Liver (tissue), 9 donors: ENCODE measurements around the gene TMEM86A. TPM values are rescaled to one million over a fixed set of nuclear protein-coding genes. Genes with fewer than 3 reads are reported as not detected.
"Not testable (repeated sequence)": the region's sequence is repeated elsewhere in the genome, so short reads cannot be mapped to it uniquely, and the experiment has no call there.

Source experiments
- DNase-seq: peaks from one replicate; pipeline ENCODE4 v3.0.0-alpha.2; 2017; ENCODE audit warnings: low spot score
- H3K27ac ChIP-seq, 2 donors: one replicate each; pipeline ENCODE4 v1.7.0; 2013; ENCODE audit warnings: inconsistent platforms in 2 of 2, low read length in 2 of 2, control low read depth in 1 of 2, low read depth in 1 of 2, mild to moderate bottlenecking in 1 of 2
- H3K27me3 ChIP-seq, 4 donors: one replicate each; pipeline versions ENCODE4 v1.6.1 to v1.7.0; 2013; ENCODE audit warnings: low read length in 3 of 4, inconsistent platforms in 1 of 4, mild to moderate bottlenecking in 1 of 4, moderate library complexity in 1 of 4; ENCODE audit not compliant: control insufficient read depth in 4 of 4, insufficient read depth in 4 of 4
- H3K36me3 ChIP-seq, 4 donors: one replicate each; pipeline versions ENCODE4 v1.6.1 to v1.7.0; 2013; ENCODE audit warnings: low read length in 3 of 4, mild to moderate bottlenecking in 3 of 4, low read depth in 1 of 4, moderate library complexity in 1 of 4; ENCODE audit not compliant: control insufficient read depth in 4 of 4, insufficient read depth in 3 of 4
- H3K4me1 ChIP-seq, 4 donors: one replicate each; pipeline versions ENCODE4 v1.6.1 to v1.7.0; 2013; ENCODE audit warnings: low read length in 3 of 4, mild to moderate bottlenecking in 3 of 4, moderate library complexity in 1 of 4; ENCODE audit not compliant: control insufficient read depth in 4 of 4, insufficient read depth in 4 of 4
- H3K4me3 ChIP-seq, 3 donors: one replicate each; pipeline versions ENCODE4 v1.6.1 to v1.7.0; 2013; ENCODE audit warnings: low read length in 3 of 3, control low read depth in 1 of 3, low read depth in 1 of 3, mild to moderate bottlenecking in 1 of 3
- H3K9ac ChIP-seq, 2 donors: one replicate each; pipeline ENCODE4 v1.7.0; 2013; ENCODE audit warnings: low read length in 2 of 2, mild to moderate bottlenecking in 2 of 2, moderate library complexity in 2 of 2, control low read depth in 1 of 2, low read depth in 1 of 2
- H3K9me3 ChIP-seq, 4 donors: one replicate each; pipeline versions ENCODE4 v1.6.1 to v1.7.0; 2013; ENCODE audit warnings: low read length in 3 of 4; ENCODE audit not compliant: control insufficient read depth in 4 of 4
- FOXA2 ChIP-seq: IDR thresholded peaks from 2 replicates; pipeline ENCODE4 v1.6.1; 2016; ENCODE audit warnings: antibody characterized with exemption
- GABPA ChIP-seq, 2 donors: IDR thresholded peaks in 1 of 2; conservative IDR thresholded peaks in 1 of 2; 2 replicates each; pipeline ENCODE4 v1.6.1; 2016; ENCODE audit warnings: antibody characterized with exemption in 2 of 2, mild to moderate bottlenecking in 1 of 2, moderate library complexity in 1 of 2
- HNF4G ChIP-seq: IDR thresholded peaks from 2 replicates; pipeline ENCODE4 v1.6.1; 2016; ENCODE audit warnings: antibody characterized with exemption
- JUND ChIP-seq, 2 donors: IDR thresholded peaks; 2 replicates each; pipeline ENCODE4 v1.6.1; 2016; ENCODE audit warnings: antibody characterized with exemption in 2 of 2
- NR2F2 ChIP-seq: IDR thresholded peaks from 2 replicates; pipeline ENCODE4 v1.6.1; 2016; ENCODE audit warnings: antibody characterized with exemption
- RXRA ChIP-seq, 2 donors: IDR thresholded peaks; 2 replicates each; pipeline ENCODE4 v1.6.1; 2017 to 2018; ENCODE audit warnings: antibody characterized with exemption in 2 of 2, mild to moderate bottlenecking in 1 of 2
- YY1 ChIP-seq: IDR thresholded peaks from 2 replicates; pipeline ENCODE4 v1.6.1; 2016; ENCODE audit warnings: antibody characterized with exemption, mild to moderate bottlenecking
- WGBS: extraction: QIAGEN DNeasy Blood & Tissue Kit; methylation state at CpG from one replicate; pipeline ENCODE4 v1.1.7; 2013; 5-methylcytosine and 5-hydroxymethylcytosine counted together
- polyA plus RNA-seq, 2 donors: library from polyadenylated mRNA; stranded (reverse) in 1 of 2; unstranded in 1 of 2; fragments of 200-250 nt in 1 of 2; fragments of >200 nt in 1 of 2; fragmentation: Nextera tagmentation in 1 of 2; extraction: Ambion mirVana in 1 of 2; gene quantifications; one replicate each; pipeline versions ENCODE4 v1.2.1 to v1.2.3, GENCODE V29; 2013 to 2015
- total RNA-seq, 2 donors: library from RNA; depleted of rRNA; stranded (reverse); fragments of >200 nt; gene quantifications; one replicate each; pipeline ENCODE4 v1.2.3, GENCODE V29; 2014
- TF ChIP-seq, protein P1 (sequence below): IDR thresholded peaks from 2 replicates; pipeline ENCODE4 v1.6.1; 2016; ENCODE audit warnings: antibody characterized with exemption
- TF ChIP-seq, protein P2 (sequence below): IDR thresholded peaks from 2 replicates; pipeline ENCODE4 v1.6.1; 2016; ENCODE audit warnings: antibody characterized with exemption, mild to moderate bottlenecking
- donor health status: healthy.
- donor health status: healthy.
- donor health status: healthy.
- donor health status: healthy.
- donor health status: healthy.

The TMEM86A gene
- total and polyA plus RNA-seq, 4 donors = 1.8 to 2.7 (median 2.0) TPM

DNA sequence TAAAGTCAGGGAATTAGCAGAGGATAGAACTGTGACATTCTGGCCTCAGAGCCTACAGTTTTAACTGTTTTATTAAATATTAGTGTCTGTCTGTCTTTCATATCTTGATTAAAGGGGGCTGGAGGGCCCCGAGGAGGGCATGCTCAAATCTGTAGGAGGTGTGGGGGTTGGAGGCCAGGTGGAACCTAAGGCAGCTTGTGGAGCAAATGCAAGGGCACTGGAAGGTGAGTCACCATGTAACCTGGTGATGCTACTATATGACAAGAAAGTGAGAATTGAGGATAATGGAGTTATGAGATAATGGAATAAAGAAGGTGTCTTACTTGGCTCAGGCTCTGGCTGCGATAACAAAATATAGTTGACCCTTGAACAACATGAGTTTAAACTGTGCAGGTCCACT, 27.3 kb upstream of the TMEM86A start:
- DNase-seq = no peak
- Histone ChIP-seq H3K27ac (no peak overlapping the region), H3K9ac (no peak overlapping the region), H3K4me3 (no peak overlapping the region), H3K9me3 (no peaks in the 10 kb centered on the region), H3K27me3 (no peaks in the 10 kb centered on the region), H3K4me1 (peaks cover 0 to 1% (median 0%) of the 10 kb centered on the region in 4 donors), H3K36me3 (no peaks in the 10 kb centered on the region)
- TF ChIP-seq RXRA (IDR thresholded peaks at IDR 0.05) (no peak), NR2F2 (no peak), FOXA2 (no peak), YY1 (no peak), HNF4G (no peak), JUND (IDR thresholded peaks at IDR 0.05) (no peak), GABPA (IDR thresholded peaks at IDR 0.05 in 1 of 2, conservative IDR thresholded peaks at IDR 0.05 in 1 of 2) (no peak)
- TF ChIP-seq, protein P1, sequence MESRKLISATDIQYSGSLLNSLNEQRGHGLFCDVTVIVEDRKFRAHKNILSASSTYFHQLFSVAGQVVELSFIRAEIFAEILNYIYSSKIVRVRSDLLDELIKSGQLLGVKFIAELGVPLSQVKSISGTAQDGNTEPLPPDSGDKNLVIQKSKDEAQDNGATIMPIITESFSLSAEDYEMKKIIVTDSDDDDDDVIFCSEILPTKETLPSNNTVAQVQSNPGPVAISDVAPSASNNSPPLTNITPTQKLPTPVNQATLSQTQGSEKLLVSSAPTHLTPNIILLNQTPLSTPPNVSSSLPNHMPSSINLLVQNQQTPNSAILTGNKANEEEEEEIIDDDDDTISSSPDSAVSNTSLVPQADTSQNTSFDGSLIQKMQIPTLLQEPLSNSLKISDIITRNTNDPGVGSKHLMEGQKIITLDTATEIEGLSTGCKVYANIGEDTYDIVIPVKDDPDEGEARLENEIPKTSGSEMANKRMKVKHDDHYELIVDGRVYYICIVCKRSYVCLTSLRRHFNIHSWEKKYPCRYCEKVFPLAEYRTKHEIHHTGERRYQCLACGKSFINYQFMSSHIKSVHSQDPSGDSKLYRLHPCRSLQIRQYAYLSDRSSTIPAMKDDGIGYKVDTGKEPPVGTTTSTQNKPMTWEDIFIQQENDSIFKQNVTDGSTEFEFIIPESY = no peak
- TF ChIP-seq, protein P2, sequence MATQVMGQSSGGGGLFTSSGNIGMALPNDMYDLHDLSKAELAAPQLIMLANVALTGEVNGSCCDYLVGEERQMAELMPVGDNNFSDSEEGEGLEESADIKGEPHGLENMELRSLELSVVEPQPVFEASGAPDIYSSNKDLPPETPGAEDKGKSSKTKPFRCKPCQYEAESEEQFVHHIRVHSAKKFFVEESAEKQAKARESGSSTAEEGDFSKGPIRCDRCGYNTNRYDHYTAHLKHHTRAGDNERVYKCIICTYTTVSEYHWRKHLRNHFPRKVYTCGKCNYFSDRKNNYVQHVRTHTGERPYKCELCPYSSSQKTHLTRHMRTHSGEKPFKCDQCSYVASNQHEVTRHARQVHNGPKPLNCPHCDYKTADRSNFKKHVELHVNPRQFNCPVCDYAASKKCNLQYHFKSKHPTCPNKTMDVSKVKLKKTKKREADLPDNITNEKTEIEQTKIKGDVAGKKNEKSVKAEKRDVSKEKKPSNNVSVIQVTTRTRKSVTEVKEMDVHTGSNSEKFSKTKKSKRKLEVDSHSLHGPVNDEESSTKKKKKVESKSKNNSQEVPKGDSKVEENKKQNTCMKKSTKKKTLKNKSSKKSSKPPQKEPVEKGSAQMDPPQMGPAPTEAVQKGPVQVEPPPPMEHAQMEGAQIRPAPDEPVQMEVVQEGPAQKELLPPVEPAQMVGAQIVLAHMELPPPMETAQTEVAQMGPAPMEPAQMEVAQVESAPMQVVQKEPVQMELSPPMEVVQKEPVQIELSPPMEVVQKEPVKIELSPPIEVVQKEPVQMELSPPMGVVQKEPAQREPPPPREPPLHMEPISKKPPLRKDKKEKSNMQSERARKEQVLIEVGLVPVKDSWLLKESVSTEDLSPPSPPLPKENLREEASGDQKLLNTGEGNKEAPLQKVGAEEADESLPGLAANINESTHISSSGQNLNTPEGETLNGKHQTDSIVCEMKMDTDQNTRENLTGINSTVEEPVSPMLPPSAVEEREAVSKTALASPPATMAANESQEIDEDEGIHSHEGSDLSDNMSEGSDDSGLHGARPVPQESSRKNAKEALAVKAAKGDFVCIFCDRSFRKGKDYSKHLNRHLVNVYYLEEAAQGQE = no peak
- WGBS = 90% methylated on average over 2 of the region's 2 CpGs

DNA sequence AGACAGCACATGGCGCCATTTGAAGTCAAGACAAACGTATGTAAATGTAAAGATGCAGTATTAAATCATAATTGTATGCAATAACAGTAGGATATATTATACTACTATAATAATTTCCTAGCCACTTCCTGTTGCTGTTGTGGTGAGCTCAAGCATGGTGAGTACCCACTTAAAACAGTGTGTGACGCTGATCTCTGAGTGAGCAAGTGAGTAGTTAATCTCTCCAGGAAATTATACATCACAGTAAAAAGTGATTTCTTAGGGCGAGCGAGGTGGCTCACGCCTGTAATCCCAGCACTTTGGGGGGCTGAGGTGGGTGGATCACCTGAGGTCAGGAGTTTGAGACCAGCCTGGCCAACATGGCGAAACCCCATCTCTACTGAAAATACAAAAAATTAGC, 26.4 kb upstream of the TMEM86A start:
- not testable (repeated sequence) for H3K9ac ChIP-seq, H3K4me3 ChIP-seq, H3K27me3 ChIP-seq, H3K27ac ChIP-seq, H3K4me1 ChIP-seq, DNase-seq, H3K36me3 ChIP-seq, H3K9me3 ChIP-seq
- 80% methylated on average over 7 of the region's 7 CpGs for WGBS

DNA sequence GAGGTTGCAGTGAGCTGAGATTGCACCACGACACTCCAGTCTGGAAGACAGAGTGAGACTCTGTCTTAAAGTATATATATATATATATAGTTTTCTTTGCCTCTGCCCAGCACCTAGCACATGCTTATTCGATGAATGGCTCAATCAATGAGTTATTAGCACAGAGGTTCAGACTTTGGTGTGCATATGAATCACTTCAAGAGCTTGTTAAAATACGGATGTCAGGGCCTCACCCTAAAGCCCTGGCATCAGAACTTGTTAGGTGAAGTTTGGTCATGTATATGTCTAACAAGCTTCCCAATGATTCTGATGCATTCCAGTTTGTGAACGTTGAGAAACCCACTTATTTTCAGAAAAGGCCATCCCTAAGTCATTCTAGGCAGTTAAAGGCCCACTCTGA, 21.8 kb upstream of the TMEM86A start:
- no peak overlapping the region for H3K9ac ChIP-seq
- H3K4me1 ChIP-seq = no peaks in the 10 kb centered on the region
- no peaks in the 10 kb centered on the region for H3K27me3 ChIP-seq
- no peaks in the 10 kb centered on the region for H3K36me3 ChIP-seq
- 68% methylated on average over 4 of the region's 4 CpGs for WGBS
- TF ChIP-seq JUND (IDR thresholded peaks at IDR 0.05) = no peak
- TF ChIP-seq, protein P2 = no peak
- no peak for TF ChIP-seq RXRA (IDR thresholded peaks at IDR 0.05)
- DNase-seq = no peak
- no peak overlapping the region for H3K4me3 ChIP-seq
- no peaks in the 10 kb centered on the region for H3K9me3 ChIP-seq
- H3K27ac ChIP-seq = no peak overlapping the region
